HG02610 (cell line): Measurements from ENCODE around the gene IGFBP6.

Experiments
- ATAC-seq: cut with Tn5 transposase; IDR thresholded peaks from one replicate; pipeline ENCODE4 v1.9.1; 2021; ENCODE audit warnings: mild to moderate bottlenecking, moderate library complexity; ENCODE audit not compliant: unreplicated experiment

Gene IGFBP6

GRCh38 chr12:53115112-53115890 is 17.8 kb downstream of the IGFBP6 start:
- ATAC-seq: no peak

- ATAC-seq: no peak
Observed at GRCh38 chr12:53115891-53116648, 18.6 kb downstream of the IGFBP6 start.

GRCh38 chr12:53118751-53119300 is 21.4 kb downstream of the IGFBP6 start:
- no peak for ATAC-seq

- ATAC-seq: no peak
Observed at GRCh38 chr12:53120685-53121525, 23.4 kb downstream of the IGFBP6 start.

GRCh38 chr12:53122961-53123468 is 25.5 kb downstream of the IGFBP6 start:
- ATAC-seq: no peak

- no peak for ATAC-seq
Observed at GRCh38 chr12:53123578-53124351, 26.3 kb downstream of the IGFBP6 start.

GRCh38 chr12:53124352-53124723 is 26.9 kb downstream of the IGFBP6 start:
- no peak for ATAC-seq

GRCh38 chr12:53127169-53127568 is 29.7 kb downstream of the IGFBP6 start:
- ATAC-seq: no peak

GRCh38 chr12:53128780-53129569 is 31.5 kb downstream of the IGFBP6 start:
- ATAC-seq: no peak

- ATAC-seq: no peak
Observed at GRCh38 chr12:53131844-53132243, 34.4 kb downstream of the IGFBP6 start.

- no peak for ATAC-seq
Observed at GRCh38 chr12:53133722-53134121, 36.3 kb downstream of the IGFBP6 start.

- ATAC-seq: no peak
Observed at GRCh38 chr12:53143355-53143754, 45.9 kb downstream of the IGFBP6 start.

- ATAC-seq: no peak
Observed at GRCh38 chr12:53145383-53146260, 48.2 kb downstream of the IGFBP6 start.

GRCh38 chr12:53147181-53147580 is 49.7 kb downstream of the IGFBP6 start:
- ATAC-seq: no peak

- no peak for ATAC-seq
Observed at GRCh38 chr12:53147653-53148052, 50.2 kb downstream of the IGFBP6 start.

- ATAC-seq: no peak
Observed at GRCh38 chr12:53151039-53151438, 53.6 kb downstream of the IGFBP6 start.
